HG03521 (cell line): Measurements from ENCODE around the gene GGTLC1.

Source experiments
- ATAC-seq: cut with Tn5 transposase; IDR thresholded peaks from one replicate; pipeline ENCODE4 v1.9.1; 2021; ENCODE audit warnings: mild to moderate bottlenecking, moderate library complexity; ENCODE audit not compliant: unreplicated experiment

Gene GGTLC1

DNA sequence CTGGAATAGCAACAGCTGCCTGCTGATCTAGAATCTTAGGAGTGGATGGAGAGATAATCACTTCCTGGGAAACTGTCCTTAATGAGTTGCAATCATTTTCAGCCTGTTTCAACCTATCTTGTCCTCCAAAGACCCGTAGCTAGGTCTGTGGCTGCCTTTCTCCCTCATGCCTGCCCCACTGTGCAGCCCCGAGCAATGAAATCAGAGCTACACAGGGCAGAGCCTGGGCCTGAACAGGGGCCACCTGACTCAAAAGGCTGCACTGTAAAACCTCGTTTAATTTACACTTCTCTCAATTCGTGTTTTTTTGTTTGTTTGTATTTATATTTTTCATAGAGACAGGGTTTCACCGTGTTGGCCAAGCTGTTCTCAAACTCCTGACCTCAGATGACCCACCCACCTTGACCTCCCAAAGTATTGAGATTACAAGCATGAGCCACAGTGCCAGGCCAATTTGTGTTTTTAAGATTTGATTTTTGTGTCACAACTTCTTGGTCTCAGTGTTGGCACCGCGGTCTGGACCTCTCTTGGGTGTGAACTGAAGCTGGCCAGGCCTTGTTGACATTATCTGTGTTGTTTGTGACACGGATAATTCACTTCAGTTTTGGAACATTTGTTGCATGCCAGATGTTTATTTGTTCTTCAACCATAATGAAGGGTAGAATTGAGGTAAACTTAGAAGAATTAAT is 21.5 kb downstream of the GGTLC1 start:
- no peak for ATAC-seq

DNA sequence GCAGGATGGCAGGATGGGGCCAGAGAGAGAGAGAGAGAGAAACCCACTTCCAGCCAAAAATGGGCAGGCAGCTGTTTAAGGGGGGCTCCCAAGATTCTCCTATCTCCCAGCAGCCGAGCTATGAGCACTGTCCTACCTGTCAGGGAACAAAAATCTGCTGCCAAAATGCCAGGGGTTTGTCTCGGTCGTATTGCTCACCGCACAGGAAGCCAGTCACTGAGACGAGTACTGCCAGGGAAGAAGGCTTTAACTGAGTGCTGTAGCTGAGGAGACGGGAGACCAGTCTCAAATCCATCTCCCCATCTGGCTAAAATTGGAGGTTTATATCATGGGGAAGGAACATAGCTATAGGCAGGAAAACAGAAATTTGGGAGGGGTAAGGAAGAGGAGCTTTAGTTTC is 22.3 kb downstream of the GGTLC1 start:
- ATAC-seq, result no peak

DNA sequence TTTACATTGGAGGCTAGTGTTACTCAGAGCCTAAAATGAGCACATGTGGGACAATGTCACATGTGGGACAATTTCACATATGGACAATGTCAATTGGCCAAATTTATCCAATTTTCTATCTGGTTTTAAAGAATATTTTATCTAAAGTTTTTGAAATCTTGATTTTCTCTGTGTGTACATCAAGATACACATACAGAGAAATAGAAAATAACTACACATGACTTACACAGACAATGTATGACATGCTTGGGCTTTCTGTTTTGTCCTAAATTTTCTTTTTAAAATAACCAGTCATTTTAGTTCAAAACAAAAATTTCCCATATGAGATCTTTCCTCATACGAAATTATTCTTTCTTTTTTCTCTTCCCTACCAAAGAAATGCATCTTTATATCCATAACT is 24.6 kb downstream of the GGTLC1 start:
- ATAC-seq, result no peak

DNA sequence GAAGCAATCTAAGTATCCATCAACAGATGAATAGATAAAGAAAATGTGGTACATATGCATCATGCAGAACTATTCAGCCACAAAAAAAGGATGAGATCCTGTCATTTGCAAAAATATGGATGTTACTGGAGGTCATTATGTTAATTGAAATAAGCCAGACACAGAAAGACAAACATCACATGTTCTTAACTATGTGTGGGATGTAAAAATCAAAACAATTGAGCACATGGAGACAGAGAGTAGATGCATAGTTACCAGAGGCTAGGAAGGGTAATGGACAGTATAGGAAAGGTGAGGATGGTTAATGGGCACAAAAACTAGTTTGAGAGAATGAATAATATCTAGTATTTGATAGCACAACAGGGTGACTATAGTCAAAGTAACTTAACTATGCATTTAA is 26.3 kb downstream of the GGTLC1 start:
- no peak for ATAC-seq

DNA sequence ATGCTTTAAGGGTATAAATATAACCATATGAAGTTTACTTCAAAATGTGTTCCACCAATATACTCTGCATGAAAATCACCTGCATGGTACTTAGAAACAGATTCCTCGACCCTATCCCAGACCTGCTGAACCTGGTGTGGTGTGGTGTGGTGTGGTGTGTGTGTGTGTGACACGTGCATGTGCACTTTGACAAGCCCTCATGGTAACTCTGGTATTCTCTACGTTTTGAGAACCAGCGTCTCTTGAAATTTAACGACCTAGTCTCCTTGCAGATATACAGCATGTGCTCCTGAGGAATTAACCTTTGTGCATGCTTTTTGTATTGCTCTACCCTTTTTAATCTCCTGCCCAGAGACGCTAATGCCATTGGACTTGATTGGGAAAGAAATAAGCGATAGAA is 29.5 kb downstream of the GGTLC1 start:
- no peak for ATAC-seq

DNA sequence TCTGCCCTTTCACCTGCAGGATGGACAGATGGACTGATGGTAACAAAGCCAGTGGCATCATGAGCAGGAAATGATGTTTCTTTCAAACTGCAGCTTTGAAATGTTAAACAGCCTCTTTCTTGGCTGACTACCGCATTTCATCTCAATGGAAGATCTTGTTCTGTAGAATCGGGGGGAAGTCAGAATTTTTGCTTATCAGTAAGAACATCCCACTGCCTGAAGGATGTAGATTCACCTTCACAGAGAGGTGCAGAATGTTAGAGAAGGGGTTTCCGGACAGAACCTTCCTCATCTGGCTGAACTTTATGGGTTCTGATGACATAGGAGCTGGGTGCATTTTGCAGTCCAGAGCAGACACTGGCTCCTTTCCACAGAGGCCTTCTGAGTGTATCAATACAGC is 32.7 kb downstream of the GGTLC1 start:
- no peak for ATAC-seq

DNA sequence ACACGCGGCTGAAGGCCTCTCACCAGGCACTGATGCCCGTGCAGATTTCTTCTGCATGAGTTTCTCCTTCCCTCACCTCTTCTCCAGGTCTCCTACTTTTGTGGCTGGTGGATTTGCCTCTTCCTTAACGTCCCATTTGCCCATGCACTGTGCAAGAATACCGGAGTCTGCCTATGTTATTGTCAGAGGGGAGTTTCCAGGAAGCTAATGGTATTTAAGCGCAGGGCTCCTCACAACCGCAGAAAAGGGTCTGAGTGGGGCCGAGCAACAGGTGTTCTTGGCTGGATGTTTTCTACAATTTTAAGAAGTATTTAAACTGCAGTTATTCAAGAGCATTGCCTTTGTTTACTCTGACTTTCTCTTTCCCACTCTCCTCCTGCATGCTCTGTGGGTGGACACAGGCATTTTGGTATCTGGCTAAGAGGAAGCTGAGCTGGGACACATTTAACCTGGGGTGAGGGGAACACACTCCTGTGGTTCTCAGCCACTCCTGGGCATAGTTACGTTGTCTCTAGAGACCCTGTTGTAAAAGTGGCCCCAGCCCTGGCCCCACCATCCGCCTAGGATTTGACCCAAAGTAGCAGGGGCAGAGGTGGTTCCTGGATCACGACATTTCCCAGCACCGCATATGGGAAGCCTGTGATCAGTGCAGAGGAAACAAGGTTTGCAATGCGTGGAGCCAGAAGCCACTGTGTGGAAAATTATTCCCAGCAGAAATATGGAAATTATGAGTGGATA is 34.4 kb downstream of the GGTLC1 start:
- no peak for ATAC-seq

DNA sequence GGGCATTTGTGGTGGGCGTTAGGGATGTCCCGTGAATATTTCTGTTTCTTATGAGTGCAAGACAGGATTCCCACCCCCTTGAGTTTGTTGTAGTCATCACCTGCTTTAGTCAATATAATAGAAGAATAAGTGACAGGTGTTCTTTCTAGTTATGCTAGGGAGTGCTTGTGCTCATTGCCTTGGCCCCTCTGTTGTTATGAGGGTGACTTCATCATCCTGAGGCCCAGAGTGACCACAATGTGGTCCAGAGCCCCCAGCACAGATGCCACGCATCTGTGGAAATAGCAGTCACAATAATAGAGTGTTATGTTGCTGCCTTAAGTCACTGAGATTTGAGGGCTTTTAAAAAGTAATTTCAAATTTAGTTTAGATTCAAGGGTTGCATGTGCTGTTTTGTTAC is 42.4 kb downstream of the GGTLC1 start:
- no peak for ATAC-seq

DNA sequence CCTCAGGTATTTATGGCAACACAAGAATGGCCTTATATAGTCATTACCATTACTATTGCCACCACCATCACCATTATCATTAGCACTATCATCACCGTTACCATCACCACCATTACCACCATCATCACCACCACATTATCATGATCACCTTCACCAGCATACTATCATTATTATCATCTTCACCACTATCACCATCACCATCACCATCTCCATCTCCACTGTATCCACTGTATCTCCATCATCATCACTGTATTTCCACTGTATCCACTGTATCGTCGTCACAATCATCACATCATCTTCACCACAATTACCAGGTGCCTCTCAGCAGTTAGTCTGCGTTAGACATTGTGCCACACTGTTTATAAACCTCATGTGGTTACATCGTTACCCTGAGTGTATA is 45.3 kb downstream of the GGTLC1 start:
- no peak for ATAC-seq

DNA sequence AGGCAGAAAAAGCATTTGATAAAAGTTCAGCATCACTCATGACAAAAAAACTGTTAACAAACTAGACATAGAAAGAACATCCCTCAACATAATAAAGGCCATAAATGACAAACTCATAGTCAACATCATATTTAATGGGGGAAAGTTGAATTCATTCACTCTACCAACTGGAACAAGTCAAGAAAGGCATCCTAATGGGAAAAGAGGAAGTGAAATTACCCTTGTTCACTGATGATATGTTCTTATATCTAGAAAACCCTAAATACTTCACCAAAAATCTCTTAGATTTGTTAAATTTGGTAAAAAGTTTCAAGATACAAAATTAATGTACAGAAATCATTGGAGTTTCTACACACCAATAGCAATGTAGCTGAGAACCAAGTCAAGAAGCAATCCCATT is 48.9 kb downstream of the GGTLC1 start:
- ATAC-seq, result no peak

DNA sequence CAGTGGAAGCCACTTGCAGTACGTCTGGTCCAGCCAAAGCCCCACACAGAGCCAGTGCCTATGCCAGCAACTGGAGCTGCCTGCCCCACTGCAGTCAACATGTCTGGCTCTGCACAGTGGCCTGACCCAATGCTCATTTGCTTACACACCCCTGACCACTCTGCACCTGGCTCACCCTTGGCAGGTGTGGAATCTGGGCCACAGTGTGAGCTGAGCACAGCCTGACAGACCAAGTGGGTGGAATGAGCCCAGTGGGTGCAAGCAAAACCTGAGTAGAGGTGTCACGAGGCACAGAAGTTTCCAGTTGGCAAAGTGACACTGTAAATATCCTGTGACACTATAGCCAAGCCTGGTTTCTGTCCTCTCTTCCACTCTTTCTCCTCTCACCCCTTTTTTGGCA is 49.5 kb downstream of the GGTLC1 start:
- no peak for ATAC-seq

DNA sequence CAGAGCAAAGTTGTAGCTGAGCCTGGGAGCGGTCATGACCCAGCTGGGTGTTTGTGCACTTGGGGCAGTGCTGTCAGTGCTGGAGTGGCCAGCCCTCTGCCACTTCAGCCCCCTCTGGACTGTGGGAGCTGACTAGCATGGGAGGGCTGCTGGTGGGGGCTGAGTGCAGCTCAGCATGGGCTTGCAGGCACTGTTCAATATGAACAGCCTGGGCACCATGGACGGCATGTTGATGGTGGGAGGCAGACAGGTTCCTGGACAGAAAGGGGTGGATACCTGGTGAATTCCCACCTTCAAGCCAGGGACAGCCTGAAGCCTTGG is 50.5 kb downstream of the GGTLC1 start:
- ATAC-seq, result no peak

DNA sequence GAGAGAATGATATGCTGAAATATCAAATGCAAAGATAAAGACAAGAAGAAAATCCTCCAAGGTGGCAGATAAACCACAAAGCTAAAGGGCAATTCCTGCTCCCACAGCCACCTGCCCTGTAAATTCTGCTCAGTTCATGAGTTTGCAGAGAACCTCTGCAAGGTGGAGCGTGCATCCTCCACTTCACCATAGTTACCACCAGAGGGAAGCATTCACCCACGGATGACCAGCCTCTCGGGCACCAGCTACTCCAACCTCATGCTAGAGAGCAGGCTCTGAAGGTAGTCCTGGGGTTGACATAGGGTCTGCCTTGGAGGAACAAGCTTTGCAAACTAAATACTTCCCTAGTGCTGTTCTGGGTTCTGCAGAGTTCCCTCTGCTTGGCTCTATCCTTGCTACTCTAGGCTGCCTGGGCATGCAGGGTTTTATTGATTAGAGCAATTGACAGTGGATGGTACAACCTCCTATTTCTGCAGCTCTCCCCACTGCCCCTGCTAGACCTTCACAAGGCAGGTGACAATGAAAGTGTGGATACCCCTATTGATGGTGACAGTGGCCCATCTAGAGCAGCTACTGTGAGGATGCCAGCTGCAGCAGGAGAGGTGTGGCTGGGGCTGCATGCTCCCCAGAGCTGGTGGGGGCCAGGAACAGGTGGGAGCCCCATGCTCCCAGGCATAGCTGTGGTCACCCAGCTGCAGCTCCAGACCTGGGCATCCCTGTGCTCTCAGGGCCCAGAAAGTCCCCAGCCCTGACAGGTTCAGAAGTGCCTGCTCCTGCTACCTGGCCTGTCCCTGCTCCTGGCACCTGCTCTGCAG is 51.1 kb downstream of the GGTLC1 start:
- peak; percentile 71 for ATAC-seq
